Measurements from ENCODE around the gene ADAMTS1.
A peak's percentile ranks its signal among the peaks of the same experiment; 100 is the strongest.
"Not testable (repeated sequence)": the region's sequence is repeated elsewhere in the genome, so short reads cannot be mapped to it uniquely, and the experiment has no call there.

Gene ADAMTS1

DNA sequence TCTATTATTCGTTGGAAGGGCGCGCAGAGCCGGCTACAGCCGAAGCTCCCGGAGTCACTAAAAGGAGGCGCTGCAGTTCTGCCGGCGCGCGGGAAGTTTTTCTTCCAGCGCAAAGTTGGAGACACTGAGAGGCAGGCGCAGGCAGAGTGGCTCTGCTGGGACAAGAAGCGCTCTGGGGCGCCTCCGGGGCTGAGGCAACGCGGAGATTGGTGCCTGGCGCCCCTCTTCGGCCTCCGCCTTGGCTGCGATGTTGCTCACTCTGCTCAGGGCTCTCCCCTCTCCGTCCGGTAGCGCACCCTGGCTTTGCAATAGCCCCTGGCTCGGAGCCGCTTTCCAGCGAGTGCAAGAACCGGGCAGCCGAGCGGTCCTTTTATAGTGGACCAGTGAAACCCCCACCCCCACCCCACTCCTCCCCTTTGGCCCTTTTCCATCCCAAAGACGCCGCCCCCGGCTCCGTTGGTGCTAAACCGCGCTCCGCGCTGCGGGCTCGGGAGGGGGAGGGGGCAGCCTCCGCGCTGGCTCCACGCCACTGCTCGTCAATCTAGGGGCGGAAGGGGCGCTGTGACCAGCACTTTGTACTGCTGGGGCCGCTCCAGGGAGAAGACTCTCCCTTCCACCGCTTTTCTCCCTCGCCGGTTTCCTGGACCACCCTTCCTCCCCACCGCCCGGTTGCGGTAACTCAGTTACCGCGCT is at the start of gene ADAMTS1:
Gene ADAMTS1 (minus strand): TSS at position 344 of the 693 bp plus-strand sequence. CDS start 455 bp downstream, outside the sequence.
- H3K4me3 Mint-ChIP-seq = peak within 1 kb of the TSS; percentile 92
- peaks cover 63% of the 10 kb centered on the region for H3K27me3 Mint-ChIP-seq (ENCODE audit: low read depth)
- no peaks in the 10 kb centered on the region for H3K9me3 Mint-ChIP-seq
- H3K27ac Mint-ChIP-seq = peak within 1 kb of the TSS; percentile 86
- H3K36me3 Mint-ChIP-seq (ENCODE audit: low read depth) = peaks cover 14% of the 10 kb centered on the region
- DNase-seq (ENCODE audit: low spot score) = no peak
- peaks cover 34% of the 10 kb centered on the region for H3K4me1 Mint-ChIP-seq (ENCODE audit: low read depth)

DNA sequence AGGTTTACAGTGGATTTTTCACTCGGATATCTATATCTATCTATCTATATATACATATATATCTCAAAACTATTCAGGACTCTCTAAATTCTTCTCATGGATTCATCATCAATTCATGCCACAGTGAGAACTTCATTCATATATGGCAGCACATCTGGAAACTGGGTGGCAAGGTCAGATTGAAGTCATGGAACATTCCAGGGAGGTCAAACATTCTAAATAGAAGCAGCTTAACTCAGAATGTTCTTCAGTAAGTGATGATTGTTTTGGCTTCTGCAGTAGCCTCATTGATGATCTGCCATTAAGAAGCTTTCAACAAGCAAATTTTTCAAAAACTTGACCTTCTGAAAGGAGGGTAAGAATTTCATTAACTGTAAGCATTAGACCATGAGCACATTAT is 46.9 kb upstream of the ADAMTS1 start:
- H3K27ac Mint-ChIP-seq = no peak overlapping the region
- H3K9me3 Mint-ChIP-seq = no peaks in the 10 kb centered on the region
- no peak overlapping the region for H3K4me3 Mint-ChIP-seq
- H3K4me1 Mint-ChIP-seq (ENCODE audit: low read depth) = no peaks in the 10 kb centered on the region
- H3K27me3 Mint-ChIP-seq (ENCODE audit: low read depth) = no peaks in the 10 kb centered on the region
- no peak for DNase-seq (ENCODE audit: low spot score)
- H3K36me3 Mint-ChIP-seq (ENCODE audit: low read depth) = no peaks in the 10 kb centered on the region

DNA sequence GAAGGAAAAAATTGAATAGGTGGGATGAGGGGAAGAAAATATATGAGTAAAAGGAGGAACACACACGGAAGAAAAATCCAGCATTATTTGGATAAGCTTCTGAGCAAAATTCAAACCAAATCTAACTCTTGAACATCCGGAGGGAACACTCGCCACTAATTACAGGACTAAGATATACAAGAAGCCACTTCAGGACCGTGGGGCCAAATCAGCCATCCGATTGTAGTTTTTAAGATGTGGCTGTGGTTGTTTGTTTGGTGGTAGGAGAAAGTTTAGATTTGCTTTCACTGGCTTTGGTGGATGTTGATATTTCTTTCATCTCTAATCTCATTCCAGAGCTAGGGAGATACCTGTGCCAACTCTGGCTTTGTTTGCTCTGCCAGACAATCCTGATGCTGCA is 43.7 kb upstream of the ADAMTS1 start:
- H3K4me3 Mint-ChIP-seq = no peak overlapping the region
- no peak overlapping the region for H3K27ac Mint-ChIP-seq
- no peak for DNase-seq (ENCODE audit: low spot score)
- H3K36me3 Mint-ChIP-seq (ENCODE audit: low read depth) = no peaks in the 10 kb centered on the region
- H3K9me3 Mint-ChIP-seq = no peaks in the 10 kb centered on the region
- no peaks in the 10 kb centered on the region for H3K4me1 Mint-ChIP-seq (ENCODE audit: low read depth)
- no peaks in the 10 kb centered on the region for H3K27me3 Mint-ChIP-seq (ENCODE audit: low read depth)

DNA sequence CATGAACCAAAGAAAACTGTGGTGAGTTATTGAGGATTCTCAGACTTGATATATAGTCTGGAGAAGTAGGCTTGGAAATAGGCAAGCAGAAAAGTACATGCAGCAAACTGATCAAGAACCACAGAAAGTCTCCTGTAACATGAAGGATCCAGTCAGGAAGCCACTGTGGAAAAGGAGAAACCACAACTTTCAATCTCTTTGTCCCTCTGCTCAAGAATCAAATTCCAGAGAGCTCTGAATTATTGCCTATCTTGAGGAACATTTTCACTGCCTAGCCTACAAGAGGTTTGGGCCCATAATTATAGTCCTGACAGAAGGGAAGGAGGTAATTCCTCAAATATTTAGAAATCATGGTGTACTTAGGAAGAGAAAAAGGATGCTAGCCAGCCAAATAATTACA is 43.0 kb upstream of the ADAMTS1 start:
- no peaks in the 10 kb centered on the region for H3K9me3 Mint-ChIP-seq
- no peak overlapping the region for H3K27ac Mint-ChIP-seq
- H3K4me1 Mint-ChIP-seq (ENCODE audit: low read depth) = no peaks in the 10 kb centered on the region
- no peak overlapping the region for H3K4me3 Mint-ChIP-seq
- no peaks in the 10 kb centered on the region for H3K27me3 Mint-ChIP-seq (ENCODE audit: low read depth)
- no peaks in the 10 kb centered on the region for H3K36me3 Mint-ChIP-seq (ENCODE audit: low read depth)
- no peak for DNase-seq (ENCODE audit: low spot score)

DNA sequence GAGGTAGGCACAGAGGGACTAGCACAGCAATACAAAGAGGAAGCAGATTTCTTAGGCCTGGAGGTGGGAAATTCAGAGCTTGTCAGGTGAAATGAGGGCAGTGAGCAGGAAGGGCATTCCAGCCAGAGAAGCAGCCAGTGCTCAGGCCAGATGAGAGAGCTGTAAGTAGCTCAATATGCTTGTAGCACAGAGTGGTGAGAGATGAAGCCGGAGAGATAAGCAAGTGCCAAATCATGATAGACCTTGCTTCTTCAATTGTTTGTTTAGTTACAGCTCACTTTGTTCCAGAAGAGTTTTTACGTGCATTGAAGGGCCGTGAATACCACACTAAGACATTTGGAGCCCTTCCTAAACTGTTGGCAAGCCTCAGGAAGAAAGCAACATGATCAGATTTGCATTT is 42.0 kb upstream of the ADAMTS1 start:
- H3K4me1 Mint-ChIP-seq (ENCODE audit: low read depth) = no peaks in the 10 kb centered on the region
- H3K36me3 Mint-ChIP-seq (ENCODE audit: low read depth) = no peaks in the 10 kb centered on the region

DNA sequence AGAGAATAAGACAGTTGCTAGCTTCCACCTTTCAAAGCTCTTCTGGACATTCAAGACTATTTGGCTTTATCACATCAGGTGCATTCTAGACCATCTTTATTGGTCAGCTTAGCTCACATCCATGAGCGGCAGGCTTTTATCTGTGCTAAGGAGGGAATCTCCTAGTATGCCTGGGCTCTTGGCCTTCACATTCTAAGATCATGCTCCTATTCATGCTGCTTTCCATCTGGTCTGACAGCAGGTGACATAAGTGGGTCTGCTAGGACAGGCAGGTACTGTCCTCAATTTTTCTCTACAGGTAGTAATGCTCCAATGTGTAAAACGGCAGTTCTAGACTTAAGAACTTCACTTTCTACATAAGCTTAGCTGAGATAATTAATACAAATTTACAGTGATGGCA is 39.2 kb upstream of the ADAMTS1 start:
- Mint-ChIP-seq H3K36me3 (ENCODE audit: low read depth) (no peaks in the 10 kb centered on the region), H3K4me3 (no peak overlapping the region), H3K9me3 (no peaks in the 10 kb centered on the region), H3K27me3 (ENCODE audit: low read depth) (no peaks in the 10 kb centered on the region), H3K4me1 (ENCODE audit: low read depth) (no peaks in the 10 kb centered on the region), H3K27ac (no peak overlapping the region)
- no peak for DNase-seq (ENCODE audit: low spot score)

More for the DNA sequence above, 42.0 kb upstream of the ADAMTS1 start:
- no peak for DNase-seq (ENCODE audit: low spot score)
- Mint-ChIP-seq H3K27me3 (ENCODE audit: low read depth) (no peaks in the 10 kb centered on the region), H3K4me3 (no peak overlapping the region), H3K27ac (no peak overlapping the region), H3K9me3 (no peaks in the 10 kb centered on the region)

DNA sequence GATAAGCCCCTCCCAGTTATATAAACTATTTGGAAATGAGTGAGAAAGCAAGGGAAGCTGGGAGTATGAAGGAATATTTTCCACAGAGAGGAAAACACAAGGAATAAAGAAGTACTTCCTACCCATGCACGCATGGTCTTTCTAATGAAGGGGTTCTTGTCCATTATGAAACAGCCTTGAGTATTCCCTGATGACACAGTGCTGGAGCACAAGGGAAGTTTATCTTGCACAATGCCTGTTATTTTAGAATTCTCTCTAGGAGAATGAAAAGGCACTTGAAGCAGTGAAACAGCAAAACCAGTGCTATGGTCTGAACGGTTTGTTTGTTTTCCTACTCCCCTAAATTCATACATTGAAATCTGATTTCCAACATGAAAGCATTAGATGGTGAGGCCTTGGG is 38.6 kb upstream of the ADAMTS1 start:
- no peaks in the 10 kb centered on the region for H3K36me3 Mint-ChIP-seq (ENCODE audit: low read depth)
- no peak overlapping the region for H3K4me3 Mint-ChIP-seq
- H3K4me1 Mint-ChIP-seq (ENCODE audit: low read depth) = no peaks in the 10 kb centered on the region
- no peaks in the 10 kb centered on the region for H3K27me3 Mint-ChIP-seq (ENCODE audit: low read depth)
- H3K9me3 Mint-ChIP-seq = no peaks in the 10 kb centered on the region
- no peak for DNase-seq (ENCODE audit: low spot score)
- H3K27ac Mint-ChIP-seq = no peak overlapping the region

DNA sequence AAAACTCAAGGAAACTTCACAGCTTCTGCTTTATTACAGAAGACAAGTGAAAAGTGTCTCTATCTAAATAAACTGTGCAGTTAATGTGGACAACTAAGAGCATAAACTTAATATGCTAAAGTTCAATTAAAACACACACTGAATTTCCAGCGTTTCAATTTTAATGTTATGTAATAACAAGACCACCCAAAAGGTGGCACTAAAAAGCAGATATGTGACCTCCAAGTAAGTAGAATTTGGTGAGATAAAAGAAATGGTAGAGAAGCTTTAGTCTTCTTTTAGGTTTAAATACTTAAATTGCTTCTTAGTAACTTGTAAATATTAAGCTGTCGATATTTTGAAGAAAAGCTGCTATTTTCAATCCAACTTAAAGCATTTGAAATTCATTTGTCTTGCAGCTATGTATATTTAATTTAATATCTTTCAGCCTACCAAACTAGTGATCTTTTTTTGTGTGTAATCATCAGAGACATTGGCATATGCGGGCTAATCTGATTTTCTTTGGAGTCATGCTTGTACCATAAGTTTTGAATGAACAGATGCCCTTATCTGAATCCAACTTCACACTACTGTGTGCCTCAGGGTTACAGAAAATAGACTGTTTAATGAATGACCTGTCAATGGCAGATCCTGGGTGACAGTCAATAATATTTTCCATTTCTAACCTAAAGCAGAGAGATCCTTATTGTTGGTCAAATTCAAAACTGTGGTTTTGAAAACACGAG is 36.5 kb upstream of the ADAMTS1 start:
- Mint-ChIP-seq H3K27ac (no peak overlapping the region), H3K36me3 (ENCODE audit: low read depth) (no peaks in the 10 kb centered on the region), H3K27me3 (ENCODE audit: low read depth) (no peaks in the 10 kb centered on the region), H3K4me1 (ENCODE audit: low read depth) (no peaks in the 10 kb centered on the region), H3K4me3 (no peak overlapping the region), H3K9me3 (no peaks in the 10 kb centered on the region)
- no peak for DNase-seq (ENCODE audit: low spot score)

DNA sequence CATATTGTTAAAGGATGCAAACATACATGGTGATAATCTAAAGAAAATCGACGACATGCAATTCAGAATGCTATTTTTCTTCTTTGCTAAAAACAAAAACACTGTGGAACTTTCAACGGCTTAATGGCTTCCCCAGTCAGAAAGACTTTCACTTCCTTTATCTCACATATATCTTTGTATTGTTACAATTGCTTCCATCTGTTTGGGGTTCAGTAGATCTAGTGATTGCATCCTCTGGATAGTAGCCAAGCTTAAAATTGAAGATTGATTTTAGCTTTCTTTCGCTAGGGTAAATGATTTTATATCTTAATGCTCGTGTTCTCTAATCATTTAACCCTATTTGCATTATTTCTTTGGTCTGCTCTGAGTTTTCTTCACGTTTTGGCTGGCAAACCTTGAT is 31.8 kb upstream of the ADAMTS1 start:
- no peak for DNase-seq (ENCODE audit: low spot score)

DNA sequence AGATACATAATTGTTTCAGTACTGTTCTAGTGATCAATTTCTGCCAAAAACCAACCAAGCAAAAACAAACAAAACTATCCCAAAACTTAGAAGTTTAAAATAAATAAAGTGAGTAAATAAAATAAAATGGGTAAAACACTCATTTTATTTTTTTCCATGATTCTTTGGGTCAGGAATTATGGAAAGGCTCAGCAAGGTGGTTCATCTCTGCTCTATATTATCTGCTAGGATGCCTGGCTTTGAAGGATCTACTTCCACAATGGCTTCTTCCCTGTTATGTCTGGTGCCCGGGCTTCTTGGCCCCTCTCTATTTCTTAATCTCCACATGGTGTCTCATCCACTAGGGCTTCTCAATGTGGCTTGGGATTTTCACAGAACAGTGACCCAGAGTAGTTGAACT is 29.1 kb upstream of the ADAMTS1 start:
- Mint-ChIP-seq H3K4me3 (no peak overlapping the region), H3K4me1 (ENCODE audit: low read depth) (no peaks in the 10 kb centered on the region), H3K27me3 (ENCODE audit: low read depth) (no peaks in the 10 kb centered on the region), H3K27ac (no peak overlapping the region), H3K9me3 (no peaks in the 10 kb centered on the region), H3K36me3 (ENCODE audit: low read depth) (no peaks in the 10 kb centered on the region)
- no peak for DNase-seq (ENCODE audit: low spot score)

More for the DNA sequence above, 31.8 kb upstream of the ADAMTS1 start:
- H3K9me3 Mint-ChIP-seq = no peaks in the 10 kb centered on the region
- H3K27ac Mint-ChIP-seq = no peak overlapping the region
- H3K36me3 Mint-ChIP-seq (ENCODE audit: low read depth) = no peaks in the 10 kb centered on the region
- no peaks in the 10 kb centered on the region for H3K4me1 Mint-ChIP-seq (ENCODE audit: low read depth)
- H3K4me3 Mint-ChIP-seq = no peak overlapping the region
- no peaks in the 10 kb centered on the region for H3K27me3 Mint-ChIP-seq (ENCODE audit: low read depth)

DNA sequence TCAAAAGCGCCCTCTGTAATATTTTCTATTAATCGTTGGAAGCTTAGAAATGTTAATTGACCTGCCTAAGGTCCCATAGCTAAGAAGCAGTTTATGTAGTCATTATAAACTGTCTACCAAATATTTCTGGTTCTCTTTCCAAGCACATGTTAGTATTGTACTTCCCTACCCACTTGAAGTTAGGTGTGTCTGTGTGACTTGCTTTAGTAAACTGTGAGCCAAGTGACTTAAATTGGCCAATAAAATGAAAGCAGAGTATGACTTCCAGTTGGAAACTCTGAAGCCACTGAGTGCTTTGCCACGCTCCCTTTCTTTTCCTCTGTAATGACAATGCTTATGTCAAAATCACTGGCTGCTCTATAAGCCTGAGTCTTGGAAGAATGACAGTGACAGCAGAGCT is 20.6 kb upstream of the ADAMTS1 start:
- H3K4me1 Mint-ChIP-seq (ENCODE audit: low read depth) = no peaks in the 10 kb centered on the region
- H3K36me3 Mint-ChIP-seq (ENCODE audit: low read depth) = no peaks in the 10 kb centered on the region
- H3K4me3 Mint-ChIP-seq = no peak overlapping the region
- H3K9me3 Mint-ChIP-seq = no peaks in the 10 kb centered on the region
- H3K27me3 Mint-ChIP-seq (ENCODE audit: low read depth) = no peaks in the 10 kb centered on the region
- no peak overlapping the region for H3K27ac Mint-ChIP-seq
- no peak for DNase-seq (ENCODE audit: low spot score)

DNA sequence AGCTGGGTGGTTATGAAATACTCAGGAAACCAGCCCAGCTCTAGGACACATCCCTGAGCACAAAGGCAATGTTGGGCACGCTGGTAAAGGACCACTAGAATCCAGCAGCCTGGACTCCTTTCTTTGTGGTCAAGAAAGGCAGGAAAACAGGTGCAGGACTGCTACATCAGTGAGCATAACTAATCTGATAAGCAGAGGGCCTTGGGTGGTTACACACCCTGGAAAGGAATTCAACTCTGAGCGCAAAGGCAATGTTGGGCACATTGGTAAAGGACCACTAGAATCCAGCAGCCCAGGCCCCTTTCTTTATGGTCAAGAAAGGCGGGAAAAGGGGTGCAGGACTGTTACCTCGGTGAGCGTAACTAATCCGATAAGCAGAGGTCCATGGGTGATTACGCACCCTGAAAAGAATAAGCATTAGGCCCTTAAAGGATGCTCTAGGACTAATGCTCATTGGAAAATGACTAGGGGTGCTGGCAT is 11.7 kb upstream of the ADAMTS1 start:
- not testable (repeated sequence) for H3K36me3 Mint-ChIP-seq (ENCODE audit: low read depth); H3K27ac Mint-ChIP-seq; H3K4me1 Mint-ChIP-seq (ENCODE audit: low read depth); H3K27me3 Mint-ChIP-seq (ENCODE audit: low read depth); H3K9me3 Mint-ChIP-seq; DNase-seq (ENCODE audit: low spot score); H3K4me3 Mint-ChIP-seq

DNA sequence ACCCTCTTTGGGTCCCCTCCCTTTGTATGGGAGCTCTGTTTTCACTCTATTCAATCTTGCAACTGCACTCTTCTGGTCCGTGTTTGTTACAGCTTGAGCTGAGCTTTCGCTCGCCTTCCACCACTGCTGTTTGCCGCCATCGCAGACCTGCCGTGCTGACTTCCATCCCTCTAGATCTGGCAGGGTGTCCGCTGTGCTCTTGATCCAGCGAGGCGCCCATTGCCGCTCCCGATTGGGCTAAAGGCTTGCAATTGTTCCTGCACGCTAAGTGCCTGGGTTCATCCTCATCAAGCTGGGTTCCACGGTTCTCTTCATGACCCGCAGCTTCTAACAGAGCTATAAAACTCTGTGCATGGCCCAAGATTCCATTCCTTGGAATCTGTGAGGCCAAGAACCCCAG is 9.5 kb upstream of the ADAMTS1 start:
- not testable (repeated sequence) for DNase-seq (ENCODE audit: low spot score); H3K4me3 Mint-ChIP-seq; H3K9me3 Mint-ChIP-seq; H3K36me3 Mint-ChIP-seq (ENCODE audit: low read depth); H3K4me1 Mint-ChIP-seq (ENCODE audit: low read depth); H3K27me3 Mint-ChIP-seq (ENCODE audit: low read depth); H3K27ac Mint-ChIP-seq

DNA sequence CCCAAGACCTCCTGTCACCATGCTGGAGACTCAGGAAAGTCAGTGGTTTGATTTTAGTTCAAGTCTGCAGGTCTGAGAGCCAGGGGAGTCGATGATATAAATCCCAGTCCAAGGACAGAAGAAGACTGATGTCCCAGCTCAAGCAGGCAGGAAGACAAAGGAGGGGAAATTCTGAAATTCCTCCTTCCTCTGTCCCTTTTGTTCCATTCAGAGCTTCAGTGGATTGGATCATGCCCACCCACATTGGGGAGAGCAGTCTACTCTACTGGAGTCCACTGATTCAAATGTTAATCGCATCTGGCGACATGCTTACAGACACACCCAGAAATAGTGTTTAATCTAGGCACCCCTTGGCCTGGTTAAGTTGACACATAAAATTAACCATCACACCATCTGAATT is 7.2 kb upstream of the ADAMTS1 start:
- Mint-ChIP-seq H3K27ac (no peak overlapping the region), H3K4me1 (ENCODE audit: low read depth) (no peaks in the 10 kb centered on the region), H3K27me3 (ENCODE audit: low read depth) (peaks cover 14% of the 10 kb centered on the region), H3K36me3 (ENCODE audit: low read depth) (no peaks in the 10 kb centered on the region), H3K4me3 (no peak overlapping the region), H3K9me3 (no peaks in the 10 kb centered on the region)
- no peak for DNase-seq (ENCODE audit: low spot score)

Measured in T-helper 2 cell treated with Interferon-gamma antibody and Interleukin-4, amounts not matched to agents 5 μg/mL and 100 μg/mL, for 36 hours (primary cell).